ENCODE measurements around the gene ADCY4. TPM values are rescaled to one million over a fixed set of nuclear protein-coding genes. Genes with fewer than 3 reads are reported as not detected.

ADCY4 gene
- total and polyA plus RNA-seq, 2 of the 13 experiments (the other 11 are each of a cell fraction or from before 2014, with no cell fraction given) = 0.03 TPM; not detected in 1

DNA sequence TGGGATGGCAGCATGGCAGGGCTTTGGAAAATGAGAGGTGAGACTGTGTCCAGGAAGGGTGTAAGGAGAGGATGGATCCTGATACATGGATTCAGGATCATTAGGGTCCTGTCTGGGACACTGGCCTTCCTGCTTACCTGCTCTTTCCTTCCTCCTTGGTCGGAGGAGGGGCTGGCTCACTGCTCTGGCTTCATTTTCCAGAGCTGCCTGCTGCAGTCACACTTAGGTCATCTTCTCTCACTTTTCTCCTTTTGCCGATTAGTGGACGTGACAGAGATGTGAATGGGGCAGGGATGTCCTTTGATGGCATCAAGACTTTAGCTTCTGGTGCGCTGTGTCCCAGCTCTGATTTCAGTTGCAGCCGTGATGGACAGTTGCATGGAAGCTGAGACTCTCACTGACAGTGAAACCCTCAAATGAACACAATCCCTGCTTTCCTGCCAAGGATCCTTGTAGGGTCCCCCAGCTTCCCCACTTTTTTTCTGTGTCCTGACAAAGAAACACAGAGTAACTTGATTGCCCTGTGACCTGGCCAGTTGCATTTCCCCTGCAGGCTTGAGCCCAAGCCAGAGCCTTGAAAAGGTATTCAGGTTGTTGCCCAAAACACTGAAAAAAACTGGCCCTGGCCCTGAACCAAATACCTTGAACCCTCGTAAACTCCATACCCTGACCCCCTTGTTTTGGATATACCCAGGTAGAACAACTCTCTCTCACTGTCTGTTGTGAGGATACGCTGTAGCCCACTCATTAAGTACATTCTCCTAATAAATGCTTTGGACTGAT is 26.3 kb downstream of the ADCY4 start (continued):
- TF ChIP-seq, protein P1, sequence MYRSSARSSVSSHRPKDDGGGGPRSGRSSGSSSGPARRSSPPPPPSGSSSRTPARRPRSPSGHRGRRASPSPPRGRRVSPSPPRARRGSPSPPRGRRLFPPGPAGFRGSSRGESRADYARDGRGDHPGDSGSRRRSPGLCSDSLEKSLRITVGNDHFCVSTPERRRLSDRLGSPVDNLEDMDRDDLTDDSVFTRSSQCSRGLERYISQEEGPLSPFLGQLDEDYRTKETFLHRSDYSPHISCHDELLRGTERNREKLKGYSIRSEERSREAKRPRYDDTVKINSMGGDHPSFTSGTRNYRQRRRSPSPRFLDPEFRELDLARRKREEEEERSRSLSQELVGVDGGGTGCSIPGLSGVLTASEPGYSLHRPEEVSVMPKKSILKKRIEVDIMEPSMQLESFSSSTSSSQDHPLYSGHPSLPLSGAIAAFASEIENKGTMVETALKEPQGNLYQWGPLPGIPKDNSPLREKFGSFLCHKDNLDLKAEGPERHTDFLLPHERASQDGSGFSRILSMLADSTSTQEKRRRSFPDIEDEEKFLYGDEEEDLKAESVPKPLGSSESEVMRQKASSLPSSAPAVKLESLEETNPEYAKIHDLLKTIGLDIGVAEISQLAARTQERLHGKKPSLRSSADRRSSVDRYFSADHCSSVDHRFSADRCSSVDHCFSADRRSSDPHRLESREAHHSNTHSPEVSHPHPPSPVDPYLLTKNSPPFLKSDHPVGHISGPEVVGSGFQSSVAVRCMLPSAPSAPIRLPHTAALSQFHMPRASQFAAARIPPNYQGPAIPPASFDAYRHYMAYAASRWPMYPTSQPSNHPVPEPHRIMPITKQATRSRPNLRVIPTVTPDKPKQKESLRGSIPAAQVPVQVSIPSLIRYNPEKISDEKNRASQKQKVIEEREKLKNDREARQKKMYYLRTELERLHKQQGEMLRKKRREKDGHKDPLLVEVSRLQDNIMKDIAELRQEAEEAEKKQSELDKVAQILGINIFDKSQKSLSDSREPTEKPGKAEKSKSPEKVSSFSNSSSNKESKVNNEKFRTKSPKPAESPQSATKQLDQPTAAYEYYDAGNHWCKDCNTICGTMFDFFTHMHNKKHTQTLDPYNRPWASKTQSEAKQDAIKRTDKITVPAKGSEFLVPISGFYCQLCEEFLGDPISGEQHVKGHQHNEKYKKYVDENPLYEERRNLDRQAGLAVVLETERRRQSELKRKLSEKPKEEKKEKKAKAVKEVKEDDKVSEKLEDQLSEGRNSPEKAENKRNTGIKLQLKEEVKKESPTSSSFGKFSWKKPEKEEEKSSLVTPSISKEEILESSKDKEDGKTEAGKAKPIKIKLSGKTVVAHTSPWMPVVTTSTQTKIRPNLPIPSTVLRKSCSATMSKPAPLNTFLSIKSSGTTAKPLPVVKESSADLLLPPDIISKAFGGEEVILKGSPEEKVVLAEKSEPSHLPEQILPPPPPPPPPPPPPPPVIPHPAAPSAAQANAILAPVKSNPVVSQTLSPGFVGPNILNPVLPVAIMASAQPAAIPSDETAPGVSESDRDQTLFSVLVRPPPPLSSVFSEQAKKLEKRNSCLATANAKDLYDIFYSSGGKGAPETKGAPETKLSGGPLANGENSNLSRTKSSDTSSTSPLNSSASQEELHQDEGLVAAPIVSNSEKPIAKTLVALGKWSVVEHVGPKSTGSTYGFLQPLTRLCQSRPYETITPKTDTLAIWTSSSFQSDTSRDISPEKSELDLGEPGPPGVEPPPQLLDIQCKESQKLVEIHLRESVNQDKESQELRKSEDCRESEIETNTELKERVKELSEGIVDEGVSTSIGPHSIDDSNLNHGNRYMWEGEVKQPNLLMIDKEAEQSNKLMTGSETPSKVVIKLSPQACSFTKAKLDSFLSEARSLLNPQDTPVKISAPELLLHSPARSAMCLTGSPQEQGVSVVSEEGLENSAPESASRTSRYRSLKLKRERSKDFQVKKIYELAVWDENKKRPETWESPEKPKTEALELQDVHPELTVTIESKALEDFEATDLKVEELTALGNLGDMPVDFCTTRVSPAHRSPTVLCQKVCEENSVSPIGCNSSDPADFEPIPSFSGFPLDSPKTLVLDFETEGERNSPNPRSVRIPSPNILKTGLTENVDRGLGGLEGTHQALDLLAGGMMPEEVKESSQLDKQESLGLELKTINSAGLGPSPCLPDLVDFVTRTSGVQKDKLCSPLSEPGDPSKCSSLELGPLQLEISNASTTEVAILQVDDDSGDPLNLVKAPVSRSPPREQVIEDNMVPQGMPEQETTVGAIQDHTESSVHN (CRISPR knock-in tag; IDR thresholded peaks at IDR 0.05) = peak; percentile 79; the same call in 1 of the 2 replicates
- TF ChIP-seq PHF21A (CRISPR knock-in tag; IDR thresholded peaks at IDR 0.05) = no peak
- TF ChIP-seq, protein P2, sequence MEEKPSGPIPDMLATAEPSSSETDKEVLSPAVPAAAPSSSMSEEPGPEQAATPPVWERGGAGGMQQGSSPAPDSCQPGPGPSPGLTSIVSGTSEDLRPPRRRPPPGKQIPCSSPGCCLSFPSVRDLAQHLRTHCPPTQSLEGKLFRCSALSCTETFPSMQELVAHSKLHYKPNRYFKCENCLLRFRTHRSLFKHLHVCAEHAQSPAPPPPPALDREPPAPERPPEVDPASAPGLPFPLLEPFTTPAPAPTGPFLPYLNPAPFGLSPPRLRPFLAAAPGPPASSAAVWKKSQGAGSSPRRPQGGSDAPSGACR (CRISPR knock-in tag; IDR thresholded peaks at IDR 0.05) = no peak
- no peak for TF ChIP-seq HNRNPH1 (optimal IDR thresholded peaks at IDR 0.05; ENCODE audit: low read depth, low read length)
- no peak for TF ChIP-seq ZNF883 (CRISPR knock-in tag; IDR thresholded peaks at IDR 0.05; ENCODE audit: not compliant biosample characterization)
- TF ChIP-seq POLR2A (IDR thresholded peaks at IDR 0.05; ENCODE audit: insufficient read depth in 1 of 2, low read depth in 2 of 2, low read length in 2 of 2) = no peak
- 0 out of 2 replicates have a peak, but pooled peaks have one; percentile 57 for TF ChIP-seq TRIM24 (CRISPR knock-in tag; IDR thresholded peaks at IDR 0.05)
- TF ChIP-seq ZNF891 (CRISPR knock-in tag; IDR thresholded peaks at IDR 0.05) = no peak
- TF ChIP-seq, protein P3, sequence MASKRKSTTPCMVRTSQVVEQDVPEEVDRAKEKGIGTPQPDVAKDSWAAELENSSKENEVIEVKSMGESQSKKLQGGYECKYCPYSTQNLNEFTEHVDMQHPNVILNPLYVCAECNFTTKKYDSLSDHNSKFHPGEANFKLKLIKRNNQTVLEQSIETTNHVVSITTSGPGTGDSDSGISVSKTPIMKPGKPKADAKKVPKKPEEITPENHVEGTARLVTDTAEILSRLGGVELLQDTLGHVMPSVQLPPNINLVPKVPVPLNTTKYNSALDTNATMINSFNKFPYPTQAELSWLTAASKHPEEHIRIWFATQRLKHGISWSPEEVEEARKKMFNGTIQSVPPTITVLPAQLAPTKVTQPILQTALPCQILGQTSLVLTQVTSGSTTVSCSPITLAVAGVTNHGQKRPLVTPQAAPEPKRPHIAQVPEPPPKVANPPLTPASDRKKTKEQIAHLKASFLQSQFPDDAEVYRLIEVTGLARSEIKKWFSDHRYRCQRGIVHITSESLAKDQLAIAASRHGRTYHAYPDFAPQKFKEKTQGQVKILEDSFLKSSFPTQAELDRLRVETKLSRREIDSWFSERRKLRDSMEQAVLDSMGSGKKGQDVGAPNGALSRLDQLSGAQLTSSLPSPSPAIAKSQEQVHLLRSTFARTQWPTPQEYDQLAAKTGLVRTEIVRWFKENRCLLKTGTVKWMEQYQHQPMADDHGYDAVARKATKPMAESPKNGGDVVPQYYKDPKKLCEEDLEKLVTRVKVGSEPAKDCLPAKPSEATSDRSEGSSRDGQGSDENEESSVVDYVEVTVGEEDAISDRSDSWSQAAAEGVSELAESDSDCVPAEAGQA (IDR thresholded peaks at IDR 0.05; ENCODE audit: low read depth) = no peak
- TF ChIP-seq, protein P3 (CRISPR knock-in tag; IDR thresholded peaks at IDR 0.05; ENCODE audit: borderline replicate concordance) = no peak
- TF ChIP-seq, protein P4, sequence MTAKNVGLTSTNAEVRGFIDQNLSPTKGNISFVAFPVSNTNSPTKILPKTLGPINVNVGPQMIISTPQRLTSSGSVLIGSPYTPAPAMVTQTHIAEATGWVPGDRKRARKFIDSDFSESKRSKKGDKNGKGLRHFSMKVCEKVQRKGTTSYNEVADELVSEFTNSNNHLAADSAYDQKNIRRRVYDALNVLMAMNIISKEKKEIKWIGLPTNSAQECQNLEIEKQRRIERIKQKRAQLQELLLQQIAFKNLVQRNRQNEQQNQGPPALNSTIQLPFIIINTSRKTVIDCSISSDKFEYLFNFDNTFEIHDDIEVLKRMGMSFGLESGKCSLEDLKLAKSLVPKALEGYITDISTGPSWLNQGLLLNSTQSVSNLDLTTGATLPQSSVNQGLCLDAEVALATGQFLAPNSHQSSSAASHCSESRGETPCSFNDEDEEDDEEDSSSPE (CRISPR knock-in tag; IDR thresholded peaks at IDR 0.05) = no peak
- no peak for TF ChIP-seq PHF5A (CRISPR knock-in tag; IDR thresholded peaks at IDR 0.05; ENCODE audit: low read depth, unreplicated experiment)
- TF ChIP-seq AGO2 (optimal IDR thresholded peaks at IDR 0.05; ENCODE audit: low read depth, low read length) = no peak

All from HepG2 (cell line).